ENCODE results near the gene CDC42EP1. TPM values are rescaled to one million over a fixed set of nuclear protein-coding genes. Genes with fewer than 3 reads are reported as not detected.

CDC42EP1 gene
- total and polyA plus RNA-seq, 2 experiments from 2014 or later = 7.7 to 10.2 TPM

DNA sequence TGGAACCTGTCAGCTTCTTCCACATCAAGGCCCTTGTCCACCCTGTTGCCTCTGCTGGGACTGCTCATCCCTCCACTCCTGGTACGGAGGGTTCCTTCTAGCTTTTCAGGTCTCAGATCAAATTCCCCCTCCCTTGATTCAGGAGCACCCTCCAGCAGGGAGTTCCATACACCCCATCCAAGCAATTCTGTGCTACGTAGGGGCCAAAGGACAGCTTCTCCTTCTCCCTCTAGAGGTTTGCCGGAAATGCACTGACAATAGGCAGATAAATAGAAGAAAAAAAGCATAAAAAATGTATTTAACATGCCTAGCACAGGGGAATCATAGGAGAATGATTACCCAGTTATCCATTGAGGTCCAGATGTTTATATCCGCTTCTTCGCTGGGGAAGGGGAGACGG, 37.8 kb upstream of the CDC42EP1 start (continued):
- no peak for TF ChIP-seq EZH2 (IDR thresholded peaks at IDR 0.05; ENCODE audit: low read depth, unreplicated experiment)

DNA sequence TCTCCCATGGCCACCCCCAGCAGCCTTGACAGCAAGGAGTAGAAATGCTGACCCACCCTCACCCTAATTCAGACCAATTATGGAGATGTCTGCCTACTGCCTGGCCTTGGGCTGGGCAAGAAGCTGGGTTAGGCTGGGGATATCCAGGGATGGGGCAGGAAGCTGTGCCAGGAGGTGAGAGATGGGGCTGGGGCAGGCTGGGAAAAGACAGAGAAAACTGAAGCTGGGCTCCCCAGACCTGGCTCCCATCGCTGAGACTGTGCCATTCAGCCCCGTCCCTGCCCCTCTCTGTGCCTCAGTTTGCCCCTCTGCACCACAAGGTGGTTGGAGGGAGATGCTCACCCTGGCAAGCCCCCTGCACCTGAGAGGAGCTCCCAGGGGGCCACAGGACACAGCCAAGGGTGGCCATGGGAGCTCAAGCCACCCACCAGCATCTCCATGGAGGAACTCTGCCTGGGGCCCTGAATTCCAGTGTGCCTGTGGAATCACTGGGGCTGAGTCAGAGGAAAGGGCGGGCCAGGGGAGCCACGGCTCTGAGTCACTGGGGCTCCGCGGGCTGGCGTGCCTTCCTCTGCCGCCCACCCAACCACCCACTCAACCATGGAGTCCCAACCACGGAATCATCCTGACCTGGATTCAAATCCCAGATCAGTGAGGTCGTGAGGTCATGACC, 35.1 kb upstream of the CDC42EP1 start:
- H3K36me3 ChIP-seq (ENCODE audit: insufficient read depth) = no peaks in the 10 kb centered on the region
- ATAC-seq (no peak), DNase-seq (ENCODE audit: low spot score) (no peak)
- no peak overlapping the region for H3K27ac ChIP-seq (ENCODE audit: low read depth)
- H3K4me3 ChIP-seq = no peak overlapping the region
- Mint-ChIP-seq H3K27ac (no peak overlapping the region), H3K4me1 (peaks cover 4% of the 10 kb centered on the region; the same call in 2 of the 3 replicates), H3K27me3 (ENCODE audit: insufficient read depth, low read depth, poor library complexity) (peaks cover 9% of the 10 kb centered on the region), H3K4me3 (no peak overlapping the region), H3K9me3 (no peaks in the 10 kb centered on the region; the same call in 2 of the 3 replicates), H3K36me3 (ENCODE audit: low read depth) (no peaks in the 10 kb centered on the region)
- H3K4me1 ChIP-seq (ENCODE audit: insufficient read depth) = peaks cover under 1% of the 10 kb centered on the region; the same call in 1 of the 2 replicates
- H3K4me2 ChIP-seq = no peak overlapping the region
- TF ChIP-seq, protein P1, sequence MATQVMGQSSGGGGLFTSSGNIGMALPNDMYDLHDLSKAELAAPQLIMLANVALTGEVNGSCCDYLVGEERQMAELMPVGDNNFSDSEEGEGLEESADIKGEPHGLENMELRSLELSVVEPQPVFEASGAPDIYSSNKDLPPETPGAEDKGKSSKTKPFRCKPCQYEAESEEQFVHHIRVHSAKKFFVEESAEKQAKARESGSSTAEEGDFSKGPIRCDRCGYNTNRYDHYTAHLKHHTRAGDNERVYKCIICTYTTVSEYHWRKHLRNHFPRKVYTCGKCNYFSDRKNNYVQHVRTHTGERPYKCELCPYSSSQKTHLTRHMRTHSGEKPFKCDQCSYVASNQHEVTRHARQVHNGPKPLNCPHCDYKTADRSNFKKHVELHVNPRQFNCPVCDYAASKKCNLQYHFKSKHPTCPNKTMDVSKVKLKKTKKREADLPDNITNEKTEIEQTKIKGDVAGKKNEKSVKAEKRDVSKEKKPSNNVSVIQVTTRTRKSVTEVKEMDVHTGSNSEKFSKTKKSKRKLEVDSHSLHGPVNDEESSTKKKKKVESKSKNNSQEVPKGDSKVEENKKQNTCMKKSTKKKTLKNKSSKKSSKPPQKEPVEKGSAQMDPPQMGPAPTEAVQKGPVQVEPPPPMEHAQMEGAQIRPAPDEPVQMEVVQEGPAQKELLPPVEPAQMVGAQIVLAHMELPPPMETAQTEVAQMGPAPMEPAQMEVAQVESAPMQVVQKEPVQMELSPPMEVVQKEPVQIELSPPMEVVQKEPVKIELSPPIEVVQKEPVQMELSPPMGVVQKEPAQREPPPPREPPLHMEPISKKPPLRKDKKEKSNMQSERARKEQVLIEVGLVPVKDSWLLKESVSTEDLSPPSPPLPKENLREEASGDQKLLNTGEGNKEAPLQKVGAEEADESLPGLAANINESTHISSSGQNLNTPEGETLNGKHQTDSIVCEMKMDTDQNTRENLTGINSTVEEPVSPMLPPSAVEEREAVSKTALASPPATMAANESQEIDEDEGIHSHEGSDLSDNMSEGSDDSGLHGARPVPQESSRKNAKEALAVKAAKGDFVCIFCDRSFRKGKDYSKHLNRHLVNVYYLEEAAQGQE (IDR thresholded peaks at IDR 0.05; ENCODE audit: unreplicated experiment) = no peak
- no peak for TF ChIP-seq JUNB (IDR thresholded peaks at IDR 0.05; ENCODE audit: unreplicated experiment)
- TF ChIP-seq, protein P2, sequence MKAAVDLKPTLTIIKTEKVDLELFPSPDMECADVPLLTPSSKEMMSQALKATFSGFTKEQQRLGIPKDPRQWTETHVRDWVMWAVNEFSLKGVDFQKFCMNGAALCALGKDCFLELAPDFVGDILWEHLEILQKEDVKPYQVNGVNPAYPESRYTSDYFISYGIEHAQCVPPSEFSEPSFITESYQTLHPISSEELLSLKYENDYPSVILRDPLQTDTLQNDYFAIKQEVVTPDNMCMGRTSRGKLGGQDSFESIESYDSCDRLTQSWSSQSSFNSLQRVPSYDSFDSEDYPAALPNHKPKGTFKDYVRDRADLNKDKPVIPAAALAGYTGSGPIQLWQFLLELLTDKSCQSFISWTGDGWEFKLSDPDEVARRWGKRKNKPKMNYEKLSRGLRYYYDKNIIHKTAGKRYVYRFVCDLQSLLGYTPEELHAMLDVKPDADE (IDR thresholded peaks at IDR 0.05) = no peak
- no peak for TF ChIP-seq EZH2phosphoT487 (IDR thresholded peaks at IDR 0.05; ENCODE audit: unreplicated experiment)
- no peak for TF ChIP-seq ZNF331 (CRISPR knock-in tag; IDR thresholded peaks at IDR 0.05; ENCODE audit: low read depth)
- TF ChIP-seq, protein P3, sequence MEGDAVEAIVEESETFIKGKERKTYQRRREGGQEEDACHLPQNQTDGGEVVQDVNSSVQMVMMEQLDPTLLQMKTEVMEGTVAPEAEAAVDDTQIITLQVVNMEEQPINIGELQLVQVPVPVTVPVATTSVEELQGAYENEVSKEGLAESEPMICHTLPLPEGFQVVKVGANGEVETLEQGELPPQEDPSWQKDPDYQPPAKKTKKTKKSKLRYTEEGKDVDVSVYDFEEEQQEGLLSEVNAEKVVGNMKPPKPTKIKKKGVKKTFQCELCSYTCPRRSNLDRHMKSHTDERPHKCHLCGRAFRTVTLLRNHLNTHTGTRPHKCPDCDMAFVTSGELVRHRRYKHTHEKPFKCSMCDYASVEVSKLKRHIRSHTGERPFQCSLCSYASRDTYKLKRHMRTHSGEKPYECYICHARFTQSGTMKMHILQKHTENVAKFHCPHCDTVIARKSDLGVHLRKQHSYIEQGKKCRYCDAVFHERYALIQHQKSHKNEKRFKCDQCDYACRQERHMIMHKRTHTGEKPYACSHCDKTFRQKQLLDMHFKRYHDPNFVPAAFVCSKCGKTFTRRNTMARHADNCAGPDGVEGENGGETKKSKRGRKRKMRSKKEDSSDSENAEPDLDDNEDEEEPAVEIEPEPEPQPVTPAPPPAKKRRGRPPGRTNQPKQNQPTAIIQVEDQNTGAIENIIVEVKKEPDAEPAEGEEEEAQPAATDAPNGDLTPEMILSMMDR (conservative IDR thresholded peaks at IDR 0.05; ENCODE audit: low read depth in 2 of 2) = no peak
- TF ChIP-seq EZH2 (IDR thresholded peaks at IDR 0.05; ENCODE audit: low read depth, unreplicated experiment) = no peak
- TF ChIP-seq POLR2AphosphoS5 (IDR thresholded peaks at IDR 0.05; ENCODE audit: low read depth) = no peak
- TF ChIP-seq STAT1 (IDR thresholded peaks at IDR 0.05; ENCODE audit: unreplicated experiment) = no peak
- TF ChIP-seq ZNF114 (CRISPR knock-in tag; IDR thresholded peaks at IDR 0.05) = no peak
- TF ChIP-seq, protein P4, sequence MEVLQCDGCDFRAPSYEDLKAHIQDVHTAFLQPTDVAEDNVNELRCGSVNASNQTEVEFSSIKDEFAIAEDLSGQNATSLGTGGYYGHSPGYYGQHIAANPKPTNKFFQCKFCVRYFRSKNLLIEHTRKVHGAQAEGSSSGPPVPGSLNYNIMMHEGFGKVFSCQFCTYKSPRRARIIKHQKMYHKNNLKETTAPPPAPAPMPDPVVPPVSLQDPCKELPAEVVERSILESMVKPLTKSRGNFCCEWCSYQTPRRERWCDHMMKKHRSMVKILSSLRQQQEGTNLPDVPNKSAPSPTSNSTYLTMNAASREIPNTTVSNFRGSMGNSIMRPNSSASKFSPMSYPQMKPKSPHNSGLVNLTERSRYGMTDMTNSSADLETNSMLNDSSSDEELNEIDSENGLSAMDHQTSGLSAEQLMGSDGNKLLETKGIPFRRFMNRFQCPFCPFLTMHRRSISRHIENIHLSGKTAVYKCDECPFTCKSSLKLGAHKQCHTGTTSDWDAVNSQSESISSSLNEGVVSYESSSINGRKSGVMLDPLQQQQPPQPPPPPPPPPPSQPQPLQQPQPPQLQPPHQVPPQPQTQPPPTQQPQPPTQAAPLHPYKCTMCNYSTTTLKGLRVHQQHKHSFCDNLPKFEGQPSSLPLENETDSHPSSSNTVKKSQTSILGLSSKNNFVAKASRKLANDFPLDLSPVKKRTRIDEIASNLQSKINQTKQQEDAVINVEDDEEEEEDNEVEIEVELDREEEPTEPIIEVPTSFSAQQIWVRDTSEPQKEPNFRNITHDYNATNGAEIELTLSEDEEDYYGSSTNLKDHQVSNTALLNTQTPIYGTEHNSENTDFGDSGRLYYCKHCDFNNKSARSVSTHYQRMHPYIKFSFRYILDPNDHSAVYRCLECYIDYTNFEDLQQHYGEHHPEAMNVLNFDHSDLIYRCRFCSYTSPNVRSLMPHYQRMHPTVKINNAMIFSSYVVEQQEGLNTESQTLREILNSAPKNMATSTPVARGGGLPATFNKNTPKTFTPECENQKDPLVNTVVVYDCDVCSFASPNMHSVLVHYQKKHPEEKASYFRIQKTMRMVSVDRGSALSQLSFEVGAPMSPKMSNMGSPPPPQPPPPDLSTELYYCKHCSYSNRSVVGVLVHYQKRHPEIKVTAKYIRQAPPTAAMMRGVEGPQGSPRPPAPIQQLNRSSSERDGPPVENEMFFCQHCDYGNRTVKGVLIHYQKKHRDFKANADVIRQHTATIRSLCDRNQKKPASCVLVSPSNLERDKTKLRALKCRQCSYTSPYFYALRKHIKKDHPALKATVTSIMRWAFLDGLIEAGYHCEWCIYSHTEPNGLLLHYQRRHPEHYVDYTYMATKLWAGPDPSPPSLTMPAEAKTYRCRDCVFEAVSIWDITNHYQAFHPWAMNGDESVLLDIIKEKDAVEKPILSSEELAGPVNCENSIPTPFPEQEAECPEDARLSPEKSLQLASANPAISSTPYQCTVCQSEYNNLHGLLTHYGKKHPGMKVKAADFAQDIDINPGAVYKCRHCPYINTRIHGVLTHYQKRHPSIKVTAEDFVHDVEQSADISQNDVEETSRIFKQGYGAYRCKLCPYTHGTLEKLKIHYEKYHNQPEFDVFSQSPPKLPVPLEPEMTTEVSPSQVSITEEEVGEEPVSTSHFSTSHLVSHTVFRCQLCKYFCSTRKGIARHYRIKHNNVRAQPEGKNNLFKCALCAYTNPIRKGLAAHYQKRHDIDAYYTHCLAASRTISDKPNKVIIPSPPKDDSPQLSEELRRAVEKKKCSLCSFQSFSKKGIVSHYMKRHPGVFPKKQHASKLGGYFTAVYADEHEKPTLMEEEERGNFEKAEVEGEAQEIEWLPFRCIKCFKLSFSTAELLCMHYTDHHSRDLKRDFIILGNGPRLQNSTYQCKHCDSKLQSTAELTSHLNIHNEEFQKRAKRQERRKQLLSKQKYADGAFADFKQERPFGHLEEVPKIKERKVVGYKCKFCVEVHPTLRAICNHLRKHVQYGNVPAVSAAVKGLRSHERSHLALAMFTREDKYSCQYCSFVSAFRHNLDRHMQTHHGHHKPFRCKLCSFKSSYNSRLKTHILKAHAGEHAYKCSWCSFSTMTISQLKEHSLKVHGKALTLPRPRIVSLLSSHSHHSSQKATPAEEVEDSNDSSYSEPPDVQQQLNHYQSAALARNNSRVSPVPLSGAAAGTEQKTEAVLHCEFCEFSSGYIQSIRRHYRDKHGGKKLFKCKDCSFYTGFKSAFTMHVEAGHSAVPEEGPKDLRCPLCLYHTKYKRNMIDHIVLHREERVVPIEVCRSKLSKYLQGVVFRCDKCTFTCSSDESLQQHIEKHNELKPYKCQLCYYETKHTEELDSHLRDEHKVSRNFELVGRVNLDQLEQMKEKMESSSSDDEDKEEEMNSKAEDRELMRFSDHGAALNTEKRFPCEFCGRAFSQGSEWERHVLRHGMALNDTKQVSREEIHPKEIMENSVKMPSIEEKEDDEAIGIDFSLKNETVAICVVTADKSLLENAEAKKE (CRISPR knock-in tag; IDR thresholded peaks at IDR 0.05) = no peak
- H3K79me2 ChIP-seq (replicated peaks; ENCODE audit: insufficient read depth) = no peaks in the 10 kb centered on the region
- H3K9me2 ChIP-seq (ENCODE audit: insufficient read depth) = no peaks in the 10 kb centered on the region
- no peaks in the 10 kb centered on the region for H3F3A ChIP-seq (replicated peaks; ENCODE audit: low read depth)
- no peaks in the 10 kb centered on the region for H4K20me1 ChIP-seq (replicated peaks; ENCODE audit: insufficient read depth)
- H2AFZ ChIP-seq = no peak overlapping the region
- peaks cover 4% of the 10 kb centered on the region for H3K27me3 ChIP-seq (ENCODE audit: insufficient read depth)
